Gastrocnemius medialis (tissue), 4 donors: ENCODE measurements around the gene SNAP25.

Experiments used
- POLR2A ChIP-seq, 2 donors: fragments of 450-650 bp; IDR thresholded peaks; one replicate each; pipeline ENCODE4 v1.6.1; 2017; ENCODE audit warnings: antibody characterized with exemption in 2 of 2, mild to moderate bottlenecking in 2 of 2, moderate library complexity in 2 of 2
- TF ChIP-seq, protein P1 (sequence below), 5 experiments: fragments of 450-650 bp in 3 of 5; fragments of 200-600 bp in 2 of 5; sonication (generic) in 2 of 5; IDR thresholded peaks in 4 of 5; conservative IDR thresholded peaks in 1 of 5; 1 replicate in 4 of 5; 2 replicates in 1 of 5; pipeline ENCODE4 v1.5.1; 2016 to 2019; ENCODE audit warnings: antibody characterized with exemption in 5 of 5, mild to moderate bottlenecking in 3 of 5, moderate library complexity in 3 of 5

DNA sequence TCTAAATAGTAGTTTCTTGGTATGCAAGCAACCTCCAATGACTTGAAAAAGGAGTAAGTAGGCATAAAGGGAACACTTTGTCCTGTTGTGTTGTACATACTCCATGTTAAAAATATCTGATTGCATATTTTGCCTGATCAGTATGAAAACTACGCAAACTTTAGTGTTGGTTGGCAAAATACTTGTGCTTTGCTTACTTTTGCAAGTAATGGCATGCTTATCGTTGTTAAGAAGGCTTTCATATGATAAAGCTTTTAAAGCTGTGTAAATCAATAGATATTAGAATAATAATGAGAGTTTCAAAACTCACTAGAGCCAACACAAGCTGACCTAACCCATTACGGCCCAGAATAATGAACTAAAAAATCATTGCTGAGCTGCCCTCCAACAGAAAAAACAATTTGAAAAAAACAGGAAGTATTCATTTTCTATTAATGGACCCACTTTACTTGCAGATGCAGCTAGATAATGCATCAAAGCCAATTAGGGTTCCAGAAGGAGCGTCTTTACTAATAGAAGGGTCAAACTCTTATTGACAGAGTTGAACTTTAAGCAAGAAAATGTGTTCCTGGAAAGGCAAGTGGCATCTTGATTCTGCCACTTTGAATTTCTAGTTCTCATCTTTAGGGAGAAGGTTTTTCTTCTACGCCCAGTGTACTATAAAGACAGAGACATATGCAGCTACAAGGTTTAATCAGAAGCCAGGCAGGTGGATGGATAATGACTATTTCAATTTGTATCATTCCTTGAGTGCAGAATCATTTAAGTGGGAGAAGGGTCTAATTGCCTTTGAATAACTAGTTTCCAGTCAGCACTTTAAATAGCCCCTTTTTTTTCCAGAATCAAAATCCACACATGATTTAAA lies 82.2 kb downstream of the SNAP25 start:
- TF ChIP-seq, protein P1, sequence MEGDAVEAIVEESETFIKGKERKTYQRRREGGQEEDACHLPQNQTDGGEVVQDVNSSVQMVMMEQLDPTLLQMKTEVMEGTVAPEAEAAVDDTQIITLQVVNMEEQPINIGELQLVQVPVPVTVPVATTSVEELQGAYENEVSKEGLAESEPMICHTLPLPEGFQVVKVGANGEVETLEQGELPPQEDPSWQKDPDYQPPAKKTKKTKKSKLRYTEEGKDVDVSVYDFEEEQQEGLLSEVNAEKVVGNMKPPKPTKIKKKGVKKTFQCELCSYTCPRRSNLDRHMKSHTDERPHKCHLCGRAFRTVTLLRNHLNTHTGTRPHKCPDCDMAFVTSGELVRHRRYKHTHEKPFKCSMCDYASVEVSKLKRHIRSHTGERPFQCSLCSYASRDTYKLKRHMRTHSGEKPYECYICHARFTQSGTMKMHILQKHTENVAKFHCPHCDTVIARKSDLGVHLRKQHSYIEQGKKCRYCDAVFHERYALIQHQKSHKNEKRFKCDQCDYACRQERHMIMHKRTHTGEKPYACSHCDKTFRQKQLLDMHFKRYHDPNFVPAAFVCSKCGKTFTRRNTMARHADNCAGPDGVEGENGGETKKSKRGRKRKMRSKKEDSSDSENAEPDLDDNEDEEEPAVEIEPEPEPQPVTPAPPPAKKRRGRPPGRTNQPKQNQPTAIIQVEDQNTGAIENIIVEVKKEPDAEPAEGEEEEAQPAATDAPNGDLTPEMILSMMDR (IDR thresholded peaks at IDR 0.05 in 4 of 5, conservative IDR thresholded peaks at IDR 0.05 in 1 of 5): no peak
- no peak for TF ChIP-seq POLR2A (IDR thresholded peaks at IDR 0.05)
